Astrocyte (in vitro differentiated cells and primary cell): ENCODE results near the gene HOXD10. TPM values are rescaled to one million over a fixed set of nuclear protein-coding genes. Genes with fewer than 3 reads are reported as not detected.

Experiments
- DNase-seq: peaks from one replicate; pipeline ENCODE4 v3.0.0-alpha.2; 2010; ENCODE audit warnings: low read depth
- FAIRE-seq: peaks from 2 replicates; lab custom pipeline; 2011; peaks lifted over from hg19 to GRCh38; lab: Jason Lieb, UNC
- H2AFZ ChIP-seq: 2 replicates; pipeline ENCODE4 v1.6.0; 2012; ENCODE audit warnings: low read depth, low read length, inconsistent platforms
- H3K27ac ChIP-seq: 2 replicates; pipeline ENCODE4 v1.5.1; 2011; ENCODE audit warnings: low read depth, low read length, inconsistent platforms
- H3K27me3 ChIP-seq: 2 replicates; pipeline ENCODE4 v1.6.0; 2011; ENCODE audit warnings: low read length, inconsistent platforms; ENCODE audit not compliant: insufficient read depth
- H3K36me3 ChIP-seq: 2 replicates; pipeline ENCODE4 v1.5.1; 2011; ENCODE audit warnings: low read length, inconsistent platforms; ENCODE audit not compliant: insufficient read depth
- H3K4me1 ChIP-seq: 2 replicates; pipeline ENCODE4 v1.5.1; 2011; ENCODE audit warnings: low read length, inconsistent platforms; ENCODE audit not compliant: insufficient read depth
- H3K4me2 ChIP-seq: 2 replicates; pipeline ENCODE4 v1.6.0; 2012; ENCODE audit warnings: low read length, inconsistent platforms
- H3K4me3 ChIP-seq: 2 replicates; pipeline ENCODE4 v1.5.1; 2011; ENCODE audit warnings: low read depth, mild to moderate bottlenecking, low read length, inconsistent platforms; ENCODE audit not compliant: insufficient read depth
- H3K79me2 ChIP-seq: 2 replicates; pipeline ENCODE4 v1.6.0; 2012; ENCODE audit warnings: mild to moderate bottlenecking, low read length, inconsistent platforms; ENCODE audit not compliant: insufficient read depth
- H3K9ac ChIP-seq: 2 replicates; pipeline ENCODE4 v1.6.0; 2012; ENCODE audit warnings: mild to moderate bottlenecking, low read length, inconsistent platforms
- H3K9me3 ChIP-seq: 2 replicates; pipeline ENCODE4 v1.5.1; 2012; ENCODE audit warnings: low read depth, mild to moderate bottlenecking, low read length, inconsistent platforms; ENCODE audit not compliant: insufficient read depth
- H4K20me1 ChIP-seq: 2 replicates; pipeline ENCODE4 v1.6.0; 2012; ENCODE audit warnings: low read length, inconsistent platforms; ENCODE audit not compliant: insufficient read depth
- H3K27ac Mint-ChIP-seq: one replicate; pipeline ENCODE4 v1.8.0; 2021; ENCODE audit warnings: mild to moderate bottlenecking, mixed read lengths; ENCODE audit not compliant: unreplicated experiment
- H3K27me3 Mint-ChIP-seq: one replicate; pipeline ENCODE4 v1.8.0; 2021; ENCODE audit warnings: low read depth, mixed read lengths; ENCODE audit not compliant: unreplicated experiment
- H3K36me3 Mint-ChIP-seq: one replicate; pipeline ENCODE4 v1.8.0; 2021; ENCODE audit warnings: low read depth, mixed read lengths; ENCODE audit not compliant: unreplicated experiment
- H3K4me1 Mint-ChIP-seq: one replicate; pipeline ENCODE4 v1.8.0; 2021; ENCODE audit warnings: low read depth, mixed read lengths; ENCODE audit not compliant: unreplicated experiment
- H3K4me3 Mint-ChIP-seq: one replicate; pipeline ENCODE4 v1.8.0; 2021; ENCODE audit warnings: mild to moderate bottlenecking, moderate library complexity, mixed read lengths; ENCODE audit not compliant: unreplicated experiment
- H3K9me3 Mint-ChIP-seq: one replicate; pipeline ENCODE4 v1.8.0; 2021; ENCODE audit warnings: mild to moderate bottlenecking, mixed read lengths; ENCODE audit not compliant: unreplicated experiment
- EZH2 ChIP-seq: IDR thresholded peaks from 2 replicates; pipeline ENCODE4 v1.6.1; 2012; ENCODE audit warnings: mild to moderate bottlenecking, low read length, inconsistent platforms; ENCODE audit not compliant: insufficient read depth
- total RNA-seq: library from RNA; stranded (reverse); gene quantifications from 2 replicates; pipeline ENCODE4 v1.2.1, GENCODE V29; 2021
- TF ChIP-seq, protein P1 (sequence below): IDR thresholded peaks from 2 replicates; pipeline ENCODE4 v1.5.1; 2011; ENCODE audit warnings: low read depth, mild to moderate bottlenecking, inconsistent platforms, low read length, moderate library complexity; ENCODE audit not compliant: insufficient read depth

HOXD10 gene
- total RNA-seq, 1 donor from 2014 or later: not detected

DNA sequence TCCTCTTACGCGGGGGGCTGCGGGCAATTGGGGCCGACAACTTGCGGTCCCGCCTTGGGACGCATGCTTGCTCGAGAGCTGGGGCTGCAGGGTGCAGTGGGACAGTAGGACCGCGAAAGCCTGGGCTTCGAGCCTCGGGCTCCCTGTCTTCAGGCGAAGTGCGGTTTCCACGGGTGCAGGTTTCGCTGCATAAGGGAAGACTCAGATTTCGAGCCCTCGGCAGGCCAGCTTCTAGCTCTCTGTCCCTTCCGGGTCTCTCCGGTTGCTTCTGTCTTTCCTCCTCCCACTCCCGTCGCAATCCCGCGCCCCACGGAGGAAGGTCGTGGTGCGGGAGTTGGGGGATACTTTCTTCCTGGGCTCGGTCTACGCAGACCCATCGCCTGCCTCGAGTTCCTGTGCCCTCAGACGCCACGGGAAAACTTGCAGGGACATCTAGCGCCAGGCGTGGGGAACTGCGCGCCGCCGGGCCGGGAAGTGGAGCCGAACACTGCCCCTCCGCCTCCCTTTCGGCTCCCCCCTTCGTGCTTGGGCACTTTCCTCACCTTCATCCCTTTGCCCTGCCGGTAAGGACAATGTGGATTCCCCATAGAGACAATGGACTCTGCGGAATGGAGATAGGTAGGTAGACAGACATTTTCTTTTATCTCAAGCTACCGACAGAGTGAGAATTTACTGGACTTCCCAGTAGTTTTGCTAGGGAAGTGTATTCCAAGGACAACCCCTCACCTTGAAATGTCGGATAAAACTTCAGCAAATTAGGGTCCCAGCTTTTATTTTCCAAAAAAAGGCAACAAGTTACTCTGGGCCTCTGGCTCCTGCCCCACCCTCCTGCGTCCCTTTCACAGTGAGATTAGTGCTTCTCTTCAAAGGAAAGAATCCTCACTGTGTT, 28.3 kb upstream of the HOXD10 start:
- no peak for FAIRE-seq
- H3K4me2 ChIP-seq: peak overlapping the region; percentile 76
- H3K4me3 Mint-ChIP-seq: peak overlapping the region; percentile 85
- no peak overlapping the region for H3K27ac ChIP-seq
- H3K27ac Mint-ChIP-seq: no peak overlapping the region
- no peaks in the 10 kb centered on the region for H3K79me2 ChIP-seq
- no peak overlapping the region for H3K9ac ChIP-seq
- H3K4me1 ChIP-seq: no peaks in the 10 kb centered on the region
- peaks cover 2% of the 10 kb centered on the region for H3K36me3 Mint-ChIP-seq
- H3K9me3 ChIP-seq: peaks cover 3% of the 10 kb centered on the region
- TF ChIP-seq, protein P1, sequence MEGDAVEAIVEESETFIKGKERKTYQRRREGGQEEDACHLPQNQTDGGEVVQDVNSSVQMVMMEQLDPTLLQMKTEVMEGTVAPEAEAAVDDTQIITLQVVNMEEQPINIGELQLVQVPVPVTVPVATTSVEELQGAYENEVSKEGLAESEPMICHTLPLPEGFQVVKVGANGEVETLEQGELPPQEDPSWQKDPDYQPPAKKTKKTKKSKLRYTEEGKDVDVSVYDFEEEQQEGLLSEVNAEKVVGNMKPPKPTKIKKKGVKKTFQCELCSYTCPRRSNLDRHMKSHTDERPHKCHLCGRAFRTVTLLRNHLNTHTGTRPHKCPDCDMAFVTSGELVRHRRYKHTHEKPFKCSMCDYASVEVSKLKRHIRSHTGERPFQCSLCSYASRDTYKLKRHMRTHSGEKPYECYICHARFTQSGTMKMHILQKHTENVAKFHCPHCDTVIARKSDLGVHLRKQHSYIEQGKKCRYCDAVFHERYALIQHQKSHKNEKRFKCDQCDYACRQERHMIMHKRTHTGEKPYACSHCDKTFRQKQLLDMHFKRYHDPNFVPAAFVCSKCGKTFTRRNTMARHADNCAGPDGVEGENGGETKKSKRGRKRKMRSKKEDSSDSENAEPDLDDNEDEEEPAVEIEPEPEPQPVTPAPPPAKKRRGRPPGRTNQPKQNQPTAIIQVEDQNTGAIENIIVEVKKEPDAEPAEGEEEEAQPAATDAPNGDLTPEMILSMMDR: peak; percentile 44
- TF ChIP-seq EZH2: peak; percentile 86
- H3K9me3 Mint-ChIP-seq: peaks cover 39% of the 10 kb centered on the region
- no peaks in the 10 kb centered on the region for H3K4me1 Mint-ChIP-seq
- H4K20me1 ChIP-seq: peaks cover 12% of the 10 kb centered on the region
- peaks cover 90% of the 10 kb centered on the region for H3K27me3 Mint-ChIP-seq
- peak overlapping the region; percentile 21 for H3K4me3 ChIP-seq
- DNase-seq: no peak
- H2AFZ ChIP-seq: peak overlapping the region; percentile 75
- no peaks in the 10 kb centered on the region for H3K36me3 ChIP-seq
- H3K27me3 ChIP-seq: peaks cover 94% of the 10 kb centered on the region

DNA sequence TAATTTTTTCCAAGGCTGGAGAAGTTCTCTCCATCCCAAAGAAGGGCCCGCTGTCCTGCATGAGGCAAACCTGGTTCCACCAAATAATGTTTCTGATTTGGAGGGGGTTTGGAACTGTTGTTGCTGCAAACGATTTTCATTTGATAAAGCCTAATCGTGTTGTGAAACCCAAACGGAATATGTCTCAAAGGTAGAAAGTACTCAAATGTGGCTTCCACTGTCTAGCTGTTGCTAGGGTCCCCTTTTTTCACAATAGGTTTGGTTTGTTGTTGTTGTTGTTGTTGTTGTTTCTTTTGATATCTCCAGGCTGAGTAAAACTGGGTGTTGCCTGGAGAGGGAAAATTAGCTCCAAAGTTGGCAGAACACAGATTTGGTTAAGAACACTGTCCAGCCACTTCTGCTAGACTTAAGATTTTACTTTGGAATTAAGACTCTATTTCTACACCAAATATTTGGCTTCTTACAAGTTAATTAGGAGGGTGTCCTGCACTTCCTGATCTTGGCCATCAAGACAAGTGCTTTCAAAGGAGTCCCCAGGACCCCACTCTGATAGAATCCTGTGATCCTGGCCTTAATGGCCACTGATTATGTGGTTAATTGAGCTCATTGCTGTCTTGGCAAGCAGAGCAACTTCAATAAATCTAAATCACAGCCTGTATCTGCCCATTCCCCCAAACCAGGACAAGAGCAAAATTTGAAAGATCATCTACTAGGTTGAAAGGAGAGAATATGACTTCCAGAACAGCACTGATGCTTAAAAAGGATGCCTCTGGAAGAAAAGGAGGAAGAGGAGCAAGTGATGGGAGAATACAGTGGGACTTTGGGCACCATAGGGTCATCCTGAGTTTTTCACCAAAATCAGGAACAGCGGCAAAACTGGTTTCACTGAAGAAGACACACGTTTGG, 27.4 kb upstream of the HOXD10 start:
- H3K36me3 ChIP-seq: no peaks in the 10 kb centered on the region
- peaks cover 39% of the 10 kb centered on the region for H3K9me3 Mint-ChIP-seq
- peaks cover 3% of the 10 kb centered on the region for H3K9me3 ChIP-seq
- no peak overlapping the region for H3K27ac ChIP-seq
- FAIRE-seq: no peak
- DNase-seq: no peak
- no peaks in the 10 kb centered on the region for H3K79me2 ChIP-seq
- no peak for TF ChIP-seq EZH2
- TF ChIP-seq, protein P1: no peak
- H3K9ac ChIP-seq: no peak overlapping the region
- H3K4me2 ChIP-seq: no peak overlapping the region
- H3K27me3 Mint-ChIP-seq: peaks cover 90% of the 10 kb centered on the region
- no peaks in the 10 kb centered on the region for H3K4me1 ChIP-seq
- H4K20me1 ChIP-seq: peaks cover 12% of the 10 kb centered on the region
- no peak overlapping the region for H3K4me3 Mint-ChIP-seq
- H3K4me3 ChIP-seq: no peak overlapping the region
- H3K27ac Mint-ChIP-seq: no peak overlapping the region
- H2AFZ ChIP-seq: no peak overlapping the region
- H3K4me1 Mint-ChIP-seq: no peaks in the 10 kb centered on the region
- H3K36me3 Mint-ChIP-seq: peaks cover 5% of the 10 kb centered on the region
- H3K27me3 ChIP-seq: peaks cover 94% of the 10 kb centered on the region
